Breast epithelium (tissue), 4 donors: Measurements from ENCODE around the gene SLC52A1. TPM values are rescaled to one million over a fixed set of nuclear protein-coding genes. Genes with fewer than 3 reads are reported as not detected.

Source experiments
- DNase-seq, 2 donors: peaks; one replicate each; pipeline ENCODE4 v3.0.0-alpha.2; 2019; ENCODE audit warnings: low spot score in 2 of 2
- H3K27ac ChIP-seq, 2 donors: fragments of 200-600 bp; sonication (generic) in 1 of 2; one replicate each; pipeline ENCODE4 v1.5.1; 2016 to 2019; ENCODE audit warnings: mild to moderate bottlenecking in 1 of 2
- H3K27me3 ChIP-seq, 2 donors: fragments of 200-600 bp; sonication (generic) in 1 of 2; one replicate each; pipeline versions ENCODE4 v1.5.1 to v1.6.0; 2017 to 2019; ENCODE audit warnings: control low read depth in 1 of 2, mild to moderate bottlenecking in 1 of 2
- H3K36me3 ChIP-seq: fragments of 200-600 bp; one replicate; pipeline ENCODE4 v1.5.1; 2019
- H3K4me1 ChIP-seq, 2 donors: fragments of 200-600 bp; sonication (generic); one replicate each; pipeline ENCODE4 v1.5.1; 2016 to 2019; ENCODE audit warnings: control low read depth in 1 of 2
- H3K4me3 ChIP-seq, 3 donors: fragments of 200-600 bp; sonication (generic); 1 replicate in 2 of 3; 2 replicates in 1 of 3; pipeline ENCODE4 v1.5.1; 2016 to 2019; ENCODE audit warnings: mild to moderate bottlenecking in 3 of 3, moderate library complexity in 2 of 3
- H3K9me3 ChIP-seq, 2 donors: fragments of 200-600 bp; sonication (generic) in 1 of 2; one replicate each; pipeline ENCODE4 v1.5.1; 2016 to 2019; ENCODE audit warnings: control low read depth in 1 of 2
- POLR2A ChIP-seq: fragments of 450-650 bp; IDR thresholded peaks from one replicate; pipeline ENCODE4 v1.6.1; 2016; ENCODE audit warnings: antibody characterized with exemption, mild to moderate bottlenecking, moderate library complexity
- POLR2AphosphoS5 ChIP-seq, 3 donors: sonication (generic); formaldehyde crosslinking; IDR thresholded peaks; one replicate each; pipeline ENCODE4 v1.6.1; 2017; ENCODE audit warnings: antibody characterized with exemption in 3 of 3
- intact Hi-C: fragments of 100-400 bp; cut with DNase I; formaldehyde crosslinking; loops from one replicate; pipeline ENCODE4 v1.15.1; 2023; ENCODE audit warnings: low total_unique reads
- total RNA-seq, 3 donors: library from RNA; depleted of rRNA; stranded (reverse); fragments of >200 nt; gene quantifications; one replicate each; pipeline ENCODE4 v1.1.0, GENCODE V29; 2016
- TF ChIP-seq, protein P1 (sequence below), 3 donors: fragments of 450-650 bp; IDR thresholded peaks; one replicate each; pipeline ENCODE4 v1.5.1; 2016 to 2017; ENCODE audit warnings: antibody characterized with exemption in 3 of 3, mild to moderate bottlenecking in 3 of 3, moderate library complexity in 3 of 3

SLC52A1 gene
- total RNA-seq, 3 donors from 2014 or later = 0.29 to 0.98 (median 0.32) TPM

DNA sequence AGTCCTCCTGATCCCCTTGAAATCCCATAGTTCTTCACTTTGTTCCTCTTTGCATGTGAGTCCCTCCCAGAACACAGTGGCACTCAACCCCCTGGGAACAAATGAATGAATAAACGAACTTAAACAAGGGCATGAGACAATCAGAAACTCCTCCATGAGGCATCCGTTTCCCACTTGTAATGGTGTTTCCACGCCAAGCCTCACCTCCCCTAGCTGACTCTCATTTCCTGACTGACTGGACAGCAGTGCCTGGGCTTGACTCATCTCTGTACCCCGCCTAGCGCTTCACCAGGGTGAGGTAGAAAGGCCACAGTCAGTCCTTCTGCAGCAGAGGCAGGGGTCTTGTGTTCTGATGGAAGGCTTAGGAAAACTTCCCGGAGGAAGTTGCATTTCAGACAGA, 23.3 kb downstream of the SLC52A1 start:
- no peak overlapping the region for H3K4me3 ChIP-seq
- H3K4me1 ChIP-seq = no peaks in the 10 kb centered on the region
- H3K27ac ChIP-seq = no peak overlapping the region
- no peaks in the 10 kb centered on the region for H3K27me3 ChIP-seq
- no peaks in the 10 kb centered on the region for H3K9me3 ChIP-seq
- intact Hi-C loops = no loop called here
- DNase-seq = no peak
- peaks cover 12% of the 10 kb centered on the region for H3K36me3 ChIP-seq
- no peak for TF ChIP-seq POLR2AphosphoS5 (IDR thresholded peaks at IDR 0.05)
- TF ChIP-seq, protein P1, sequence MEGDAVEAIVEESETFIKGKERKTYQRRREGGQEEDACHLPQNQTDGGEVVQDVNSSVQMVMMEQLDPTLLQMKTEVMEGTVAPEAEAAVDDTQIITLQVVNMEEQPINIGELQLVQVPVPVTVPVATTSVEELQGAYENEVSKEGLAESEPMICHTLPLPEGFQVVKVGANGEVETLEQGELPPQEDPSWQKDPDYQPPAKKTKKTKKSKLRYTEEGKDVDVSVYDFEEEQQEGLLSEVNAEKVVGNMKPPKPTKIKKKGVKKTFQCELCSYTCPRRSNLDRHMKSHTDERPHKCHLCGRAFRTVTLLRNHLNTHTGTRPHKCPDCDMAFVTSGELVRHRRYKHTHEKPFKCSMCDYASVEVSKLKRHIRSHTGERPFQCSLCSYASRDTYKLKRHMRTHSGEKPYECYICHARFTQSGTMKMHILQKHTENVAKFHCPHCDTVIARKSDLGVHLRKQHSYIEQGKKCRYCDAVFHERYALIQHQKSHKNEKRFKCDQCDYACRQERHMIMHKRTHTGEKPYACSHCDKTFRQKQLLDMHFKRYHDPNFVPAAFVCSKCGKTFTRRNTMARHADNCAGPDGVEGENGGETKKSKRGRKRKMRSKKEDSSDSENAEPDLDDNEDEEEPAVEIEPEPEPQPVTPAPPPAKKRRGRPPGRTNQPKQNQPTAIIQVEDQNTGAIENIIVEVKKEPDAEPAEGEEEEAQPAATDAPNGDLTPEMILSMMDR (IDR thresholded peaks at IDR 0.05) = no peak
- no peak for TF ChIP-seq POLR2A

DNA sequence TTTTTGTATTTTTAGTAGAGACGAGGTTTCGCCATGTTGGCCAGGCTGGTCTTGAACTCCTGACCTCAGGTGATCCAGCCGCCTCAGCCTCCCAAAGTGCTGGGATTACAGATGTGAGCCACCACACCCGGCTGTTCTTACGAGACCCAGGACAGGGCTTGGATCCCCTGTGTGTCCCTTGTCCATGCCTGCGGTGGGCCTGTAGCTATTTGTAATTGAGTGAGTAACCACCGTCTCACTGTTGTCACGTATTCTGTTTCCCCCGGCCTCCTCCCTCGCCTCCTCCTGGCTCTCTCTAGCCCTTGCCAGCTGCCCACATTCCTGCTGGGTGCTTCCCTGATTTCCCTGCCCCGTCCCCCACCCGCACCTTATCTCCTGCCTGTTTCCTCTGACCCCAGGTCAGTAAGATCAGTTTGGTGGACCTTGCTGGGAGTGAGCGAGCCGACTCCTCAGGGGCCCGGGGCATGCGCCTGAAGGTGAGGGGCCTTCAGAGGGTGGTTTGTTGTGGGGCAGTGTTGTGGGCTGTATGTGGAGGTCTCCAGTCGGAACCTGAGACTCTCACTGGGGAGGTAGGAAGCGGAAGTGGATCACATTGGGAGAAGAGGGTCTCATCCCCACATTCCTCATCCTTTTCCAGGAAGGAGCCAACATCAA, 31.9 kb downstream of the SLC52A1 start:
- intact Hi-C loops = no loop called here
- TF ChIP-seq, protein P1 (IDR thresholded peaks at IDR 0.05) = no peak
- no peak for TF ChIP-seq POLR2AphosphoS5 (IDR thresholded peaks at IDR 0.05)
- H3K36me3 ChIP-seq = peaks cover 21% of the 10 kb centered on the region
- no peaks in the 10 kb centered on the region for H3K9me3 ChIP-seq
- H3K4me3 ChIP-seq = no peak overlapping the region
- no peaks in the 10 kb centered on the region for H3K27me3 ChIP-seq
- H3K27ac ChIP-seq = no peak overlapping the region
- H3K4me1 ChIP-seq = peaks cover 9 to 12% of the 10 kb centered on the region in 2 donors
- no peak for DNase-seq

DNA sequence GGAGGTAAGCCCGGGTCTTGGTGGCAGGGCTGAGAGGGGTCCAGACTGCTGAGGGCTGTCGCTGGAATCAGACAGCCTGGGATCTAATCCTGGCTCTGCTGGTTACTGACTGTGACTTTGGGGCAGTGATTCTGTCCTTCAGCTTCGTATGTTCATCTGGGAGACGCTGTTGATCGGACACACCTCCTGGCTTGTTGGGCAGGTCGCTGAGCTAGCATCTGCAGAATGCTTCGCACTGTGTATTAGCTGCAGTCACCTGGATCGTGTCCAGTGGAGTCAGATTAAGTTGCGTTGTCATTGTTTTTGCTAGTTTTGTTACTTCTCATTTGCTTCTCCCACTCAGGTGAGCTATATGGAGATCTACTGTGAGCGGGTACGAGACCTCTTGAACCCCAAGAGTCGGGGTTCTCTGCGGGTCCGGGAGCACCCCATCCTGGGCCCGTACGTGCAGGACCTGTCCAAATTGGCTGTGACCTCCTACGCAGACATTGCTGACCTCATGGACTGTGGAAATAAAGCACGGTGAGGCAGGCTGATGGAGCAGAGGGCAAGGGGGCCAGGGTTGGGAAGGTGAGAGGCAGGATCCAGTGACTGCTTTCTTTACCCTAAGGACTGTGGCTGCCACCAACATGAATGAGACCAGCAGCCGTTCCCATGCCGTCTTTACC, 33.0 kb downstream of the SLC52A1 start:
- Histone ChIP-seq H3K27me3 (no peaks in the 10 kb centered on the region), H3K9me3 (no peaks in the 10 kb centered on the region), H3K27ac (no peak overlapping the region), H3K4me1 (peaks cover 9 to 12% of the 10 kb centered on the region in 2 donors), H3K4me3 (no peak overlapping the region), H3K36me3 (peaks cover 12% of the 10 kb centered on the region)
- no peak for TF ChIP-seq POLR2AphosphoS5 (IDR thresholded peaks at IDR 0.05)
- no peak for TF ChIP-seq POLR2A
- TF ChIP-seq, protein P1 (IDR thresholded peaks at IDR 0.05) = no peak
- intact Hi-C loops = no loop called here
- no peak for DNase-seq

DNA sequence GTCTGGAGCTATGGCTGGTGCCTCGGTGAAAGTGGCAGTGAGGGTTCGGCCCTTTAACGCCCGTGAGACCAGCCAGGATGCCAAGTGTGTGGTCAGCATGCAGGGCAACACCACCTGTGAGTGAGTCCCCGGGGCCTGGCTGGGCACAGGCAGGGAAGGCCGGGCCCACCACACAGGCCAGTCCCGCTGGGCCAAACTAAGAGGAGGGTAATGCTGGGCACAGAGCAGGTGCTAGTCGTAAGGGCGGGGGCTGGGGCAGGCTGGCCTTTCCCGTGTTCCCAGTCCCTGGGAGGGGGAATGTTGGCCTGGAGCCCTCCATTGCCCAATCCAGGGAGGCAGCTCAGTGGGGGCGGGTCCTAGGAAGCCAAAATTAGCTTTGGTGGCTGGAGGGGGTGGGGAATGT, 35.0 kb downstream of the SLC52A1 start:
- Histone ChIP-seq H3K27ac (peak overlapping the region in 1 of 2 donors; percentile 44), H3K27me3 (no peaks in the 10 kb centered on the region), H3K4me3 (peak overlapping the region; percentile 7 to 93 (median 78)), H3K36me3 (peaks cover 12% of the 10 kb centered on the region), H3K9me3 (no peaks in the 10 kb centered on the region), H3K4me1 (peaks cover 9 to 12% of the 10 kb centered on the region in 2 donors)
- intact Hi-C loops = no loop called here
- DNase-seq = peak in 1 of 2 donors; percentile 22
- TF ChIP-seq POLR2AphosphoS5 (IDR thresholded peaks at IDR 0.05) (no peak), POLR2A (no peak)
- TF ChIP-seq, protein P1 (IDR thresholded peaks at IDR 0.05) = no peak

DNA sequence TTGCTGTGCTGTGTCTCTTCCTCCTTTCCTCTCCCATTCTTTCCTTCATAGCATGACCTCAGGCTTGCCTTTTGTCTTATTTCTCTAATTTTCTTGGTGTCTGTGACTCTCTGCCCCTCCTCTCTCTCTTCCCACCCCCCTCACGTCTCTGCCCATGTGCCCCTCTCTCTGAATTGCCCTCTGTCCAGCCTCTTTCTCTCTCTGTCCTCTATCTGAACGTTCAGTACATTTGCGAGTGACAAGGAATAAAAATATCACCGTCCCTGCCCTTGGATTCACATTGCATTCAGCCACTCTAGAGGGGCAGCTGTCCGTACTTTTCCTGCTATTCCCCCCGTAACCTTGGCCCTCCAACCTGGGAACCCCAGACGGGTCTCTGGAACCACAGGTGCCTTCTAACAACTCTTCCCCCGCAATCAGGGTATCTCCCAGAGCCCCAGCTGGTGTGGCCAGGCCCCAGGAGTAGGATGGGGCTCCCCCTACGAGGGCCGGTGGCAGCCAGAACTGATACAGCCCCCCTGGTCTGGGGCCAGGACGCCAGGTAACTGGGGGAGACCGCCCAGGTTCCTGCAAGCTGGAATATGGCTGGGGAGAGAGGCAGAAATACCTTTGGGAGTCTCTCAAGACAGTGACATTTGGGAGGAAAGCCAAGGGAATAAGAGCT, 35.7 kb downstream of the SLC52A1 start:
- TF ChIP-seq, protein P1 (IDR thresholded peaks at IDR 0.05) = no peak
- TF ChIP-seq POLR2AphosphoS5 (IDR thresholded peaks at IDR 0.05) = no peak
- intact Hi-C loops = no loop called here
- H3K4me3 ChIP-seq = peak overlapping the region; percentile 78 to 93 (median 88)
- H3K27ac ChIP-seq = peak overlapping the region in 1 of 2 donors; percentile 94
- no peaks in the 10 kb centered on the region for H3K9me3 ChIP-seq
- H3K36me3 ChIP-seq = peaks cover 7% of the 10 kb centered on the region
- no peaks in the 10 kb centered on the region for H3K27me3 ChIP-seq
- DNase-seq = no peak
- peaks cover 9 to 12% of the 10 kb centered on the region in 2 donors for H3K4me1 ChIP-seq
